NCI-H187 treated with DMSO at 0.1 percent for 48 hours (cell line): ENCODE results near the gene ADK.
"Not testable (repeated sequence)": the region's sequence is repeated elsewhere in the genome, so short reads cannot be mapped to it uniquely, and the experiment has no call there.

ENCODE experiments used
- DNase-seq: peaks from one replicate; lab custom pipeline; 2025; lab: John Stamatoyannopoulos, UW

The ADK gene

GRCh38 chr10:74496276-74496675 lies 345.3 kb downstream of the ADK start:
- not testable (repeated sequence) for DNase-seq

GRCh38 chr10:74498664-74499063 lies 347.6 kb downstream of the ADK start:
- DNase-seq = not testable (repeated sequence)

- no peak for DNase-seq
These were observed 349.1 kb downstream of the ADK start for GRCh38 chr10:74500026-74500704.

GRCh38 chr10:74500816-74501215 lies 349.8 kb downstream of the ADK start:
- DNase-seq = no peak

- DNase-seq = no peak
These were observed 352.1 kb downstream of the ADK start for GRCh38 chr10:74502963-74503608.

GRCh38 chr10:74507951-74508350 lies 356.9 kb downstream of the ADK start:
- no peak for DNase-seq

- DNase-seq = no peak
These were observed 359.6 kb downstream of the ADK start for GRCh38 chr10:74510594-74510993.

GRCh38 chr10:74511051-74511450 lies 360.0 kb downstream of the ADK start:
- no peak for DNase-seq

GRCh38 chr10:74514322-74514721 lies 363.3 kb downstream of the ADK start:
- no peak for DNase-seq

- no peak for DNase-seq
These were observed 367.0 kb downstream of the ADK start for GRCh38 chr10:74518061-74518460.

GRCh38 chr10:74521526-74521925 lies 370.5 kb downstream of the ADK start:
- no peak for DNase-seq

- DNase-seq = no peak
These were observed 372.2 kb downstream of the ADK start for GRCh38 chr10:74523199-74523598.

GRCh38 chr10:74525885-74526284 lies 374.9 kb downstream of the ADK start:
- DNase-seq = no peak

GRCh38 chr10:74527611-74528010 lies 376.6 kb downstream of the ADK start:
- DNase-seq = not testable (repeated sequence)

- no peak for DNase-seq
These were observed 378.2 kb downstream of the ADK start for GRCh38 chr10:74529205-74529604.

GRCh38 chr10:74530981-74531380 lies 380.0 kb downstream of the ADK start:
- no peak for DNase-seq

GRCh38 chr10:74539317-74539716 lies 388.3 kb downstream of the ADK start:
- no peak for DNase-seq

GRCh38 chr10:74541375-74541774 lies 390.4 kb downstream of the ADK start:
- no peak for DNase-seq

- no peak for DNase-seq
These were observed 391.1 kb downstream of the ADK start for GRCh38 chr10:74542077-74542476.

GRCh38 chr10:74543276-74543675 lies 392.3 kb downstream of the ADK start:
- DNase-seq = no peak

- no peak for DNase-seq
These were observed 393.1 kb downstream of the ADK start for GRCh38 chr10:74544106-74544505.

GRCh38 chr10:74548676-74549075 lies 397.7 kb downstream of the ADK start:
- no peak for DNase-seq

GRCh38 chr10:74556072-74556705 lies 405.2 kb downstream of the ADK start:
- DNase-seq = no peak
